AML-193 (cell line): ENCODE measurements around the gene NUP98.

ENCODE experiments used
- DNase-seq, 2 experiments: peaks; one replicate each; lab custom pipeline; 2025; lab: John Stamatoyannopoulos, UW

The NUP98 gene

DNA sequence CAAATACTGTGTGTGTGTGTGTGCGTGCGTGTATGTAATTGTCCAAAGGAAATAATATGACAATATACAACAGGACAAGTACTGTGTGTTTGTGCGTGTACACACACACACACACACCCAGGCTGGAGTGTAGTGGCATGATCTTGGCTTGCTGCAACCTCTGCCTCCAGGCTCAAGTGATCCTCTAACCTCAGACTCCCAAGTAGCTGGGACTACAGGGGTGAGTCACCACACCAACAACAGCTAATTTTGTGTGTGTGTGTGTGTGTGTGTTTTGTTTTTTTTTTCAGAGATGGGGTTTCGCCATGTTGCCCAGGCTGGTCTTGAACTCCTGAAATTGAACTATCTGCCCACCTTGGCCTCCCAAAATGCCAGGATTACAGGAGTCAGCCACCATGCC, 61.5 kb downstream of the NUP98 start:
- no peak for DNase-seq

DNA sequence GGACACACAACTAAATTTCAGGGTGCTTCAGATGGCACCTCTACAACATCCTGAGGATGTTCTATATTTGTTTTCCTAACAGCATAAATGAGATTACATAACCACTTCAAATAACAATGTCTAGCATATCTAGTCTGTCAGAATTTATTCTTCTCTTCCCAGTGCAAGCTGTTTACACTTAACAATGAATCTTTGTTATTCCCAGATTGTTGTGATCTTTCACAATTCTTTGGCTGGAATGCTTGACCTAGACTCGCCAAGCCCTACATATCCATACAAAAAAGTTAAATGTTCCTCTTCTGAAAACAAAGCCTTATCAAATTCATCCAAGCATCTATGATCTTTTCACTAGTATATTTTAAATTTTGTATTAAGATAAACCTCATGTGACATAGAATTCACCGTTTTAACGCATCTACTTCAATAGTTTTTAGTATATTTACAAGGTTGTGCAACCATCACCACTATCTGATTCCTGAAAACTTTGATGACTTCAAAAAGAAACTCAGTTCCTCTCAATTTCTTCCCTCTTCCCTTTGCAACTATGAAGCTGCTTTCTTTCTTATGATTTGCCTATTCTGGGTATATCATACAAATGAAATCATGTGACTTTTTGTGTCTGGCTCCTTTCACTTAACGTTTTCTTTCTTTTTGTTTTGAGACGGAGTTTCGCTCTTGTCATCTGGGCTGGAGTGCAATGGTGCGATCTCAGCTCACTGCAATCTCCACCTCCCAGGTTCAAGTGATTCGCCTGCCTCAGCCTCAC, 64.5 kb downstream of the NUP98 start:
- no peak for DNase-seq

DNA sequence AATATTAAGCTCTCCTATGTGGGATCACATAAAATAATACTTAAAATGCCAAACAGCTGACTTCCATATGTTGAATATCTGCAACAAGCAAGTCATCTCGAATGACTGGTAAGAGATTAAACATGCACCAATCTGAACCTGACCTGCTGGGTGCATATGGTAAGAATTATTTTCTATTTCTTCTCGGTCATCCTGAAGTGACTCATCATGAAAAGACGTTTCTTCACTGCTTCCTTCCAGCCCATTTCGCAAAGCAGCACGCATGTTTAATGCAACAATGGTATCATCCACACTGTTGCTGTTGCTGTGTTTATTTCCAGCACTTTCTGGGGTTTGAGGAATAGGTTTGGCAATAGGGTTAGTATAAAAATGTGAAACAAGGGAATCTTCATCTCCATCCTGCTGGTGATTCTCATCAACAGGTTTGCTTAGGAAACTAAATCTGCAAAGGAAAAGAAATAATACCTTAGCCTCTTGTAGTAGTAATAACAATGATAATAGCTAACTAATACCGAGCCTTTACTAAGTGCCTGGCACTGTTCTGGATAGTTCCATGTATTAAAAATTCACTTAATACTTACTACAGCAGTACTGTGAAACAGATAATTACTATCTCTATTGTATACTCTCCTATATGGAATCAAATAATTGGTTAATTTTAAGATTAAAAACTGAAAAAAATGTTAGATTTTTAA, 74.2 kb downstream of the NUP98 start:
- peak; percentile 55 to 66 for DNase-seq

- no peak for DNase-seq
Measured at GRCh38 chr11:3722100-3722499, 75.3 kb downstream of the NUP98 start.

DNA sequence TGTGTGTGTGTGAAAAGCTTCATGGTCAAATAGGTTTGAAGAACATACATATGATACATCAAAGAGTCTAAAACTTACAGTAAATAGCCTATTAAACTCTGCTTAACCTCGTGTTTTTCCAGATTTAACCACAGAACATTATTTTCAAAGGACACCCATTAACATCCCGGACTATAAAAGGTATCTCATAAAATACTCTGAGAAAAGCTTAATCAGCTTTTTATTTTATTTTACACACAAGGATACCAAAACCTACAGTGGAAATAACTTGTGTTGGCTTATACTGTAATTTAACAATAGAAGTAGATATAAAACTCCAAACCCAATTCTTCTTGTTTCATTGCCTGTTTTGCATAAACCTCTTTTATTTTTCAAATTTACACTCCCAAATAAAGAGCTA, 76.4 kb downstream of the NUP98 start:
- no peak for DNase-seq

DNA sequence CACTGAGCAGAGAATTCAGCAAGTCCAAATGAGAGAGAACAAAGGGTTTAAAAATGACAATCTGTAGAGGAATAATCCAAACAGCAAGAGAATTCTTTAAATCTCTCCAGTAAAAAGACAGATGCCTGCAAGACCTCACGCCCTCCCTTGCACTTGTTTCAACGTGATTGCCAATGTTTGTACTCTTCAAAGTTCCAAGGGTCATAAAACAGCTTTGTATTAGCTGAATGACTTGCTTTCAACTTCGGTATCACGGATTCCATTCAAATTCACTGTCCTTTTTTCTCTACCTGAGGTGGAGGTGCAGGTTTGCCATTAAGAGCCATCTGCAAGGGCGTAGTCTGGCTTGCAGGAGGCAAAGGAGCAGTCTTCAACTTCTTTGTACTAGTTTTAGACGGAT, 85.1 kb downstream of the NUP98 start:
- no peak for DNase-seq

GRCh38 chr11:3710485-3711259, 86.7 kb downstream of the NUP98 start:
- DNase-seq, result no peak

- no peak for DNase-seq
Measured at GRCh38 chr11:3709977-3710376, 87.4 kb downstream of the NUP98 start.

GRCh38 chr11:3707176-3707575, 90.2 kb downstream of the NUP98 start:
- DNase-seq, result no peak

GRCh38 chr11:3703383-3703782, 94.0 kb downstream of the NUP98 start:
- no peak for DNase-seq

DNA sequence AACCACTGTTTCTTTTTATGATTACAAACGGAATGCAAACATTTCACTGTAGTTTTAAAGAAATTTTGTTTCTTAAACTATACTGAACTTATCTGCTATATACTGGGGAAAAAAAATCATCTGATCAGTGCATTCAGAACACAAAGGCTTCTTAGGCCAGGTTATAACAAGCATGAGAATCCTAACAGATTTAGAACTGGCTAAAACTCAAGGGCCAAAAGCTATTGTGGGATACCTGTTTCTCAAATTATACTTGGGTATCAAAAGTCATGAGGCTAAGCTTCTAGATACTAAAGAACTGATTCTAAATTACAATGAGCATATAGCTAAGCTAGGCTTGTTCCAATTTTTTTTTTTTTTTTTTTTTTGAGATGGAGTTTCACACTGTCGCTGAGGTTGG, 96.4 kb downstream of the NUP98 start:
- DNase-seq, result no peak

DNA sequence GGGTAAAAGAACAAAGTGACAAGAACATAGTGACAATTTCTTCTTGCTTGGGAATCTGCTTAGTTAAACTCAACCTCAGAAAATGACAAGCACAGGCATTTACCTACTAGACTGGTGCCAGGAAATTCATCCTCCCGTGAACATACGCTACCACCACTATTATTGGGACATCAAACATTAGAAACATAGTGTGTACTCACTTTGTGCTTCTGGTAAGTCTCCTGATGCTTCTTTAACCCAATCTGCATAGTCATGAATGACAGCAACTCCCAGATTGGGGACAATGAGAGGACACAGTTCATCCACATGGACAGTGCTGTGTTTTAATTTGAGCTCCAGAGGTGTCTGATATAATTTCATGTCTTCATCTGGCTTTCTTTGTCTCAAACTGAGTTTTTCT, 96.9 kb downstream of the NUP98 start:
- no peak for DNase-seq

DNA sequence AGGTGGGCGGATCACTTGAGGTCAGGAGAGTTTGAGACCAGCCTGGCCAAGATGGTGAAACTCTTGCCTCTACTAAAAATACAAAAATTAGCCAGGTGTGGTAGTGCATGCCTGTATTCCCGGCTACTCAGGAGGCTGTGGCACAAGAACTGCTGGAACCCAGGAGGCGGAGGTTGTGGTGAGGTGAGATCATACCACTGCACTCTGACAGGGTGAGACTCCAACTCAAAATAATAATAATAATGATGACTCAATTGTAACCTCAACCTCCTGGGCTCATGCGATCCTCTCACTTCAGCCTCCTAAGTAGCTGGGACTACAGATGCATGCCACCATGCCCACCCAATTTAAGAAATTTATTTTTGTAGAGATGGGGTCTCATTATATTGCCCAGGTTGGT, 110.6 kb downstream of the NUP98 start:
- no peak for DNase-seq

- no peak for DNase-seq
Measured at GRCh38 chr11:3685923-3686322, 111.4 kb downstream of the NUP98 start.

- DNase-seq, result no peak
Measured at GRCh38 chr11:3684819-3685172, 112.6 kb downstream of the NUP98 start.

GRCh38 chr11:3684129-3684818, 113.1 kb downstream of the NUP98 start:
- DNase-seq, result no peak

GRCh38 chr11:3683039-3683438, 114.3 kb downstream of the NUP98 start:
- DNase-seq, result no peak

DNA sequence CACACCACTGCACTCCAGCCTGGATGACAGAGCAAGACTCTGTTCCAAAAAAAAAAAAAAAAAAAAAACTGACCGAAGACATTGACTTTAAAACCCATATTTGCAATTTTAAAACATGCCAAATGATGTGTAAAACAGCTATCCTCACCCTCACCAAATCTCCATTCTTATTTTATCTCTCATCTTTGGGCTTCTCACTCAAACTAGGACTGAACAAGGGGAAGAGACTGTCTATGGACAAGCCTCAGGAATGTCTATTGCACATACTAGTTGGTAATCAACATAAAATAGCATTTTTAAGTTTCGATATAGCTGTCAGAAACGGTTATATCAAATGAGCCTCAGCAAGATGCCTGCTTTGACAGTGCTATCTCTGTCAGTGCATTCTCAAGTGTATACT, 118.3 kb downstream of the NUP98 start:
- no peak for DNase-seq

- DNase-seq, result no peak
Measured at GRCh38 chr11:3675971-3676370, 121.4 kb downstream of the NUP98 start.

- DNase-seq, result no peak
Measured at GRCh38 chr11:3674189-3674588, 123.2 kb downstream of the NUP98 start.

DNA sequence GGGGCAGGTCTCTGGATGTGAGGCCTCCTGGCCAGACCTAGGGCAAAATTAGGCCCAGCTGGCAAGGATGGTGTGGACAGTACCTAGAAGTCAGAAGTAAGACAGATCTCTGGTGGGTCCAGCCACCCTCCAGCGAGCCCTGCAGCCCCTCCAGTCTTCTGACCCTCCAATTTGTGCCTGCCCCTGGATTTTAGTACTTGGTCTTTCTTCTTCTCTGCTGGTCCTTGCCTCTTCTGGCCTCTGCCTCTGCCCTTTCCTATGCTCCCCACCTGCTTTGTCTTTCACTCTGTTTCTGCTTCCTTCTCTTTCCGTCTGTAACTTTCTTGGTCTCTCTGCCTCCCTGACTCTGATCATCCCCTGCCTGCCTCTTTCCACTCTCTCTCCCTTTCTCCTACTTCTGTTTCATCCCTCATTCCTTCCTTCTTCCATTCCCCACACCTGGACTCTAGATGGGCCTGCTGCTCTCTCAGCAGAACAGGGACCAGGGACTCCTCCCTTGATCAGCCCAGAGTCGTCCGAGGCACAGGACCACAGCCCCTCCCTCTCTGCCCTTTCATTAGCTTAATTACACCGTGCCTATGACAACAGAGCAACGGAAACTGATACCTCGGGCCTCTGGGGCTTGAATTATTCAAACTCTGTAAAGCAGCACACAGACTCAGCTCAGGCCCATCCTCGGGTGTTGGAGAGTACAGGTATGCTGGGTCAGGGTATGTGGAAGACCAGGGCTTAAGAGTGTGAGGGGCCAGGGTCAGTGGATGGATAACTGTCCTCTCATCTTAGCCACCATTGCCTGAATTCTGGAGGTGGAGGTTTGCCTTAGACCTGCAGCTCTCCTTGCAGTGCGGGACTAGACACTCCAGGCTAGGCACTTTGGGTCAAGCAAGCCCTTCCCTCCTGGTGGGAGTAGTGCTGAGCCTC, 125.8 kb downstream of the NUP98 start, which contains the start of gene CHRNA10:
TSS of gene CHRNA10 (minus strand) at position 51 of the 921 bp plus-strand sequence. CDS start 72 bp downstream, outside the sequence.
- no peak for DNase-seq
